Activated CD8-positive, alpha-beta memory T cell treated with anti-CD3 and anti-CD28 coated beads, Interleukin-2, amount 10 ng/mL, durations not matched to agents 7 days and 5 days (primary cell): ENCODE measurements around the gene PIWIL4. TPM values are rescaled to one million over a fixed set of nuclear protein-coding genes. Genes with fewer than 3 reads are reported as not detected.

Experiments
- total RNA-seq, 2 experiments: library from RNA; stranded (reverse); gene quantifications; one replicate each; pipeline ENCODE4 v1.2.3, GENCODE V29; 2021

Gene PIWIL4
- total RNA-seq, 2 experiments from 2014 or later = 0.75 to 0.79 TPM

Other genes with a start within 250 kb of the PIWIL4 start
- under 1 TPM; 0.05 to 0.09 TPM for gene GPR83, start 165.9 kb upstream of the PIWIL4 start, total RNA-seq
- gene MRE11, start 73.5 kb upstream of the PIWIL4 start, total RNA-seq = 10 to 100 TPM; 45.1 to 46.2 TPM
- gene ANKRD49, start 73.4 kb upstream of the PIWIL4 start, total RNA-seq = 10 to 100 TPM; 23.9 to 31.9 TPM
- not detected for gene C11orf97, start 54.9 kb upstream of the PIWIL4 start, total RNA-seq
- 1 to 10 TPM; 5.8 to 6.5 TPM for gene FUT4, start 23.4 kb upstream of the PIWIL4 start, total RNA-seq
- 1 to 10 TPM; 3.9 to 4.6 TPM for gene AMOTL1, start 201.0 kb downstream of the PIWIL4 start, total RNA-seq